GM23338 (cell line): Measurements from ENCODE around the gene SUGCT. TPM values are rescaled to one million over a fixed set of nuclear protein-coding genes. Genes with fewer than 3 reads are reported as not detected.

Source experiments
- ATAC-seq: fragments of 200-7000 bp; cut with Tn5 transposase; 3 replicates; pipeline ENCODE4 v1.9.1; 2020
- DNase-seq: peaks from one replicate; pipeline ENCODE4 v3.0.0-alpha.2; 2015; ENCODE audit warnings: low spot score
- H2AFZ ChIP-seq: fragments of 200-600 bp; sonication (generic); 2 replicates; pipeline ENCODE4 v1.8.0; 2016; ENCODE audit warnings: antibody characterized with exemption, mild to moderate bottlenecking, moderate library complexity
- H3F3A ChIP-seq: fragments of 200-600 bp; sonication (generic); replicated peaks from 2 replicates; pipeline ENCODE4 v1.8.0; 2017; ENCODE audit warnings: antibody characterized with exemption, mixed run types, low read depth
- H3K27ac ChIP-seq: fragments of 200-600 bp; sonication (generic); 2 replicates; pipeline ENCODE4 v1.6.1; 2016; ENCODE audit warnings: low read depth
- H3K27me3 ChIP-seq: fragments of 200-600 bp; sonication (generic); 2 replicates; pipeline ENCODE4 v1.8.0; 2016; ENCODE audit warnings: mild to moderate bottlenecking, mixed run types, moderate library complexity; ENCODE audit not compliant: insufficient read depth
- H3K36me3 ChIP-seq: fragments of 200-600 bp; sonication (generic); 2 replicates; pipeline ENCODE4 v1.8.0; 2016; ENCODE audit warnings: mild to moderate bottlenecking; ENCODE audit not compliant: insufficient read depth
- H3K4me1 ChIP-seq: fragments of 200-600 bp; sonication (generic); 2 replicates; pipeline ENCODE4 v1.8.0; 2016; ENCODE audit warnings: mild to moderate bottlenecking, moderate library complexity; ENCODE audit not compliant: insufficient read depth
- H3K4me2 ChIP-seq: fragments of 200-600 bp; sonication (generic); 2 replicates; pipeline ENCODE4 v1.7.1; 2017; ENCODE audit warnings: mixed run types
- H3K4me3 ChIP-seq: fragments of 200-600 bp; sonication (generic); 2 replicates; pipeline ENCODE4 v1.6.1; 2016; ENCODE audit warnings: mixed run types
- H3K79me2 ChIP-seq: fragments of 200-600 bp; sonication (generic); replicated peaks from 2 replicates; pipeline ENCODE4 v1.8.0; 2017; ENCODE audit warnings: mild to moderate bottlenecking; ENCODE audit not compliant: insufficient read depth
- H3K9me2 ChIP-seq: fragments of 200-600 bp; sonication (generic); 2 replicates; pipeline ENCODE4 v1.8.0; 2017; ENCODE audit not compliant: insufficient read depth
- H4K20me1 ChIP-seq: fragments of 200-600 bp; sonication (generic); replicated peaks from 2 replicates; pipeline ENCODE4 v1.8.0; 2017; ENCODE audit warnings: mild to moderate bottlenecking; ENCODE audit not compliant: insufficient read depth
- H3K27ac Mint-ChIP-seq: 2 replicates; pipeline ENCODE4 v1.8.0; 2020; ENCODE audit warnings: inconsistent platforms, mild to moderate bottlenecking, moderate library complexity, mixed read lengths
- H3K27me3 Mint-ChIP-seq: 3 replicates; pipeline ENCODE4 v1.8.0; 2022; ENCODE audit warnings: low read depth, mild to moderate bottlenecking, moderate library complexity, mixed read lengths, inconsistent platforms; ENCODE audit not compliant: insufficient read depth, poor library complexity
- H3K36me3 Mint-ChIP-seq: 3 replicates; pipeline ENCODE4 v1.8.0; 2021; ENCODE audit warnings: low read depth, mild to moderate bottlenecking, inconsistent platforms, moderate library complexity, mixed read lengths
- H3K4me1 Mint-ChIP-seq: 3 replicates; pipeline ENCODE4 v1.8.0; 2020; ENCODE audit warnings: mild to moderate bottlenecking, inconsistent platforms, mixed read lengths
- H3K4me3 Mint-ChIP-seq: 3 replicates; pipeline ENCODE4 v1.8.0; 2021; ENCODE audit warnings: moderate library complexity, mild to moderate bottlenecking, inconsistent platforms, mixed read lengths
- H3K9me3 Mint-ChIP-seq: 3 replicates; pipeline ENCODE4 v1.8.0; 2020; ENCODE audit warnings: moderate library complexity, mild to moderate bottlenecking, inconsistent platforms, mixed read lengths
- CREB1 ChIP-seq: fragments of 250-450 bp; sonication (Bioruptor Pico); IDR thresholded peaks from 2 replicates; pipeline ENCODE4 v1.5.0; 2020; ENCODE audit warnings: low read depth, mild to moderate bottlenecking, moderate library complexity
- EZH2 ChIP-seq: fragments of 200-600 bp; sonication (generic); IDR thresholded peaks from one replicate; pipeline ENCODE4 v1.8.0; 2017; ENCODE audit warnings: antibody characterized with exemption, mild to moderate bottlenecking, low read depth; ENCODE audit not compliant: unreplicated experiment
- EZH2phosphoT487 ChIP-seq: fragments of 200-600 bp; sonication (generic); IDR thresholded peaks from one replicate; pipeline ENCODE4 v1.8.1; 2018; ENCODE audit warnings: antibody characterized with exemption; ENCODE audit not compliant: unreplicated experiment
- JUNB ChIP-seq: IDR thresholded peaks from one replicate; pipeline ENCODE4 v1.6.1; 2016; ENCODE audit warnings: antibody characterized with exemption; ENCODE audit not compliant: unreplicated experiment
- NANOG ChIP-seq: IDR thresholded peaks from 2 replicates; pipeline ENCODE4 v1.6.1; 2016; ENCODE audit warnings: antibody characterized with exemption, borderline replicate concordance
- POLR2AphosphoS5 ChIP-seq: IDR thresholded peaks from 2 replicates; pipeline ENCODE4 v1.6.1; 2016; ENCODE audit warnings: antibody characterized with exemption, low read depth
- STAT1 ChIP-seq: IDR thresholded peaks from one replicate; pipeline ENCODE4 v1.6.1; 2016; ENCODE audit warnings: antibody characterized with exemption; ENCODE audit not compliant: unreplicated experiment
- ZNF114 ChIP-seq: fragments of 250-450 bp; sonication (Bioruptor Pico); IDR thresholded peaks from 2 replicates; pipeline ENCODE4 v1.5.0; 2020; ENCODE audit warnings: mild to moderate bottlenecking, moderate library complexity
- ZNF331 ChIP-seq: fragments of 250-450 bp; sonication (Bioruptor Pico); IDR thresholded peaks from 2 replicates; pipeline ENCODE4 v1.5.0; 2020; ENCODE audit warnings: low read depth, mild to moderate bottlenecking, moderate library complexity
- polyA plus RNA-seq: library from polyadenylated mRNA; unstranded; fragments of >200 nt; fragmentation: Nextera tagmentation; extraction: Ambion mirVana; gene quantifications from 2 replicates; pipeline ENCODE4 v1.2.1, GENCODE V29; 2016
- total RNA-seq: library from RNA; depleted of rRNA; stranded (reverse); fragments of >200 nt; shearing (Covaris generic); gene quantifications from 2 replicates; pipeline ENCODE4 v1.2.3, GENCODE V29; 2014
- TF ChIP-seq, protein P1 (sequence below): fragments of 250-450 bp; sonication (Bioruptor Pico); IDR thresholded peaks from 2 replicates; pipeline ENCODE4 v1.5.0; 2020; ENCODE audit warnings: mild to moderate bottlenecking, moderate library complexity
- TF ChIP-seq, protein P2 (sequence below), 2 experiments: fragments of 200-600 bp in 1 of 2; sonication (generic) in 1 of 2; conservative IDR thresholded peaks; 2 replicates each; pipeline versions ENCODE4 v1.5.1 to v1.6.1; 2016 to 2017; ENCODE audit warnings: antibody characterized with exemption in 2 of 2, low read depth in 2 of 2, mild to moderate bottlenecking in 2 of 2, moderate library complexity in 1 of 2
- TF ChIP-seq, protein P3 (sequence below): IDR thresholded peaks from 2 replicates; pipeline ENCODE4 v1.6.1; 2016; ENCODE audit warnings: antibody characterized with exemption
- TF ChIP-seq, protein P4 (sequence below): IDR thresholded peaks from one replicate; pipeline ENCODE4 v1.6.1; 2018; ENCODE audit warnings: antibody characterized with exemption; ENCODE audit not compliant: unreplicated experiment

The SUGCT gene
- total and polyA plus RNA-seq, 2 experiments from 2014 or later: 4.2 to 5.6 TPM

DNA sequence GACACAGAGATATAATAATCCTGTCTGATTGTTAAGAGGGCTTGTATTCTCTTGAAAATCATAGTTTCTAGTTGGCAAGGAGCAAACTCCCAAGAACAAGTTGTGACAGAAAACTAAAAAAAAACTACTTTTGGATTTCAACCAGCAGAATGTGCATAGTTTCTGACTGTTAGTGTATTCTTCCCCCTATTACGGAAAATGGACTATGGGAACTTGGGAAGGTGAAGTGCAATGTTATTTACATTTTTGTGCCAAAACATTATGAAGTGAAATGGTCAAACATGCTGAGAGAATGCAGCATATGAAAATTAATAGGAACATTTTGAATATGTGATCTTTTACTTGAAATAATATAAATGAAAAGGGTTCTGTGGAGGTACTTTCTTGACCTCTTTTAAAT is 660.8 kb downstream of the SUGCT start:
- Mint-ChIP-seq H3K4me3 (no peak overlapping the region), H3K36me3 (no peaks in the 10 kb centered on the region), H3K27me3 (peaks cover 2% of the 10 kb centered on the region), H3K27ac (no peak overlapping the region), H3K4me1 (0 out of 3 replicates have a peak, but pooled peaks cover 3% of the 10 kb centered on the region), H3K9me3 (no peaks in the 10 kb centered on the region)
- no peaks in the 10 kb centered on the region for H3K9me2 ChIP-seq
- H3K36me3 ChIP-seq: no peaks in the 10 kb centered on the region
- no peak overlapping the region for H3K4me2 ChIP-seq
- no peak overlapping the region for H3K4me3 ChIP-seq
- H3K4me1 ChIP-seq: peaks cover 8% of the 10 kb centered on the region; the same call in 1 of the 2 replicates
- no peak overlapping the region for H3K27ac ChIP-seq
- DNase-seq: no peak
- no peaks in the 10 kb centered on the region for H3F3A ChIP-seq
- no peaks in the 10 kb centered on the region for H4K20me1 ChIP-seq
- TF ChIP-seq ZNF331 (CRISPR knock-in tag): no peak
- TF ChIP-seq, protein P1, sequence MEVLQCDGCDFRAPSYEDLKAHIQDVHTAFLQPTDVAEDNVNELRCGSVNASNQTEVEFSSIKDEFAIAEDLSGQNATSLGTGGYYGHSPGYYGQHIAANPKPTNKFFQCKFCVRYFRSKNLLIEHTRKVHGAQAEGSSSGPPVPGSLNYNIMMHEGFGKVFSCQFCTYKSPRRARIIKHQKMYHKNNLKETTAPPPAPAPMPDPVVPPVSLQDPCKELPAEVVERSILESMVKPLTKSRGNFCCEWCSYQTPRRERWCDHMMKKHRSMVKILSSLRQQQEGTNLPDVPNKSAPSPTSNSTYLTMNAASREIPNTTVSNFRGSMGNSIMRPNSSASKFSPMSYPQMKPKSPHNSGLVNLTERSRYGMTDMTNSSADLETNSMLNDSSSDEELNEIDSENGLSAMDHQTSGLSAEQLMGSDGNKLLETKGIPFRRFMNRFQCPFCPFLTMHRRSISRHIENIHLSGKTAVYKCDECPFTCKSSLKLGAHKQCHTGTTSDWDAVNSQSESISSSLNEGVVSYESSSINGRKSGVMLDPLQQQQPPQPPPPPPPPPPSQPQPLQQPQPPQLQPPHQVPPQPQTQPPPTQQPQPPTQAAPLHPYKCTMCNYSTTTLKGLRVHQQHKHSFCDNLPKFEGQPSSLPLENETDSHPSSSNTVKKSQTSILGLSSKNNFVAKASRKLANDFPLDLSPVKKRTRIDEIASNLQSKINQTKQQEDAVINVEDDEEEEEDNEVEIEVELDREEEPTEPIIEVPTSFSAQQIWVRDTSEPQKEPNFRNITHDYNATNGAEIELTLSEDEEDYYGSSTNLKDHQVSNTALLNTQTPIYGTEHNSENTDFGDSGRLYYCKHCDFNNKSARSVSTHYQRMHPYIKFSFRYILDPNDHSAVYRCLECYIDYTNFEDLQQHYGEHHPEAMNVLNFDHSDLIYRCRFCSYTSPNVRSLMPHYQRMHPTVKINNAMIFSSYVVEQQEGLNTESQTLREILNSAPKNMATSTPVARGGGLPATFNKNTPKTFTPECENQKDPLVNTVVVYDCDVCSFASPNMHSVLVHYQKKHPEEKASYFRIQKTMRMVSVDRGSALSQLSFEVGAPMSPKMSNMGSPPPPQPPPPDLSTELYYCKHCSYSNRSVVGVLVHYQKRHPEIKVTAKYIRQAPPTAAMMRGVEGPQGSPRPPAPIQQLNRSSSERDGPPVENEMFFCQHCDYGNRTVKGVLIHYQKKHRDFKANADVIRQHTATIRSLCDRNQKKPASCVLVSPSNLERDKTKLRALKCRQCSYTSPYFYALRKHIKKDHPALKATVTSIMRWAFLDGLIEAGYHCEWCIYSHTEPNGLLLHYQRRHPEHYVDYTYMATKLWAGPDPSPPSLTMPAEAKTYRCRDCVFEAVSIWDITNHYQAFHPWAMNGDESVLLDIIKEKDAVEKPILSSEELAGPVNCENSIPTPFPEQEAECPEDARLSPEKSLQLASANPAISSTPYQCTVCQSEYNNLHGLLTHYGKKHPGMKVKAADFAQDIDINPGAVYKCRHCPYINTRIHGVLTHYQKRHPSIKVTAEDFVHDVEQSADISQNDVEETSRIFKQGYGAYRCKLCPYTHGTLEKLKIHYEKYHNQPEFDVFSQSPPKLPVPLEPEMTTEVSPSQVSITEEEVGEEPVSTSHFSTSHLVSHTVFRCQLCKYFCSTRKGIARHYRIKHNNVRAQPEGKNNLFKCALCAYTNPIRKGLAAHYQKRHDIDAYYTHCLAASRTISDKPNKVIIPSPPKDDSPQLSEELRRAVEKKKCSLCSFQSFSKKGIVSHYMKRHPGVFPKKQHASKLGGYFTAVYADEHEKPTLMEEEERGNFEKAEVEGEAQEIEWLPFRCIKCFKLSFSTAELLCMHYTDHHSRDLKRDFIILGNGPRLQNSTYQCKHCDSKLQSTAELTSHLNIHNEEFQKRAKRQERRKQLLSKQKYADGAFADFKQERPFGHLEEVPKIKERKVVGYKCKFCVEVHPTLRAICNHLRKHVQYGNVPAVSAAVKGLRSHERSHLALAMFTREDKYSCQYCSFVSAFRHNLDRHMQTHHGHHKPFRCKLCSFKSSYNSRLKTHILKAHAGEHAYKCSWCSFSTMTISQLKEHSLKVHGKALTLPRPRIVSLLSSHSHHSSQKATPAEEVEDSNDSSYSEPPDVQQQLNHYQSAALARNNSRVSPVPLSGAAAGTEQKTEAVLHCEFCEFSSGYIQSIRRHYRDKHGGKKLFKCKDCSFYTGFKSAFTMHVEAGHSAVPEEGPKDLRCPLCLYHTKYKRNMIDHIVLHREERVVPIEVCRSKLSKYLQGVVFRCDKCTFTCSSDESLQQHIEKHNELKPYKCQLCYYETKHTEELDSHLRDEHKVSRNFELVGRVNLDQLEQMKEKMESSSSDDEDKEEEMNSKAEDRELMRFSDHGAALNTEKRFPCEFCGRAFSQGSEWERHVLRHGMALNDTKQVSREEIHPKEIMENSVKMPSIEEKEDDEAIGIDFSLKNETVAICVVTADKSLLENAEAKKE: no peak
- TF ChIP-seq STAT1: no peak
- no peak for TF ChIP-seq EZH2
- no peak for TF ChIP-seq EZH2phosphoT487
- TF ChIP-seq, protein P2, sequence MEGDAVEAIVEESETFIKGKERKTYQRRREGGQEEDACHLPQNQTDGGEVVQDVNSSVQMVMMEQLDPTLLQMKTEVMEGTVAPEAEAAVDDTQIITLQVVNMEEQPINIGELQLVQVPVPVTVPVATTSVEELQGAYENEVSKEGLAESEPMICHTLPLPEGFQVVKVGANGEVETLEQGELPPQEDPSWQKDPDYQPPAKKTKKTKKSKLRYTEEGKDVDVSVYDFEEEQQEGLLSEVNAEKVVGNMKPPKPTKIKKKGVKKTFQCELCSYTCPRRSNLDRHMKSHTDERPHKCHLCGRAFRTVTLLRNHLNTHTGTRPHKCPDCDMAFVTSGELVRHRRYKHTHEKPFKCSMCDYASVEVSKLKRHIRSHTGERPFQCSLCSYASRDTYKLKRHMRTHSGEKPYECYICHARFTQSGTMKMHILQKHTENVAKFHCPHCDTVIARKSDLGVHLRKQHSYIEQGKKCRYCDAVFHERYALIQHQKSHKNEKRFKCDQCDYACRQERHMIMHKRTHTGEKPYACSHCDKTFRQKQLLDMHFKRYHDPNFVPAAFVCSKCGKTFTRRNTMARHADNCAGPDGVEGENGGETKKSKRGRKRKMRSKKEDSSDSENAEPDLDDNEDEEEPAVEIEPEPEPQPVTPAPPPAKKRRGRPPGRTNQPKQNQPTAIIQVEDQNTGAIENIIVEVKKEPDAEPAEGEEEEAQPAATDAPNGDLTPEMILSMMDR (conservative IDR thresholded peaks at IDR 0.05; ENCODE audit: low read depth in 2 of 2): no peak
- no peak for TF ChIP-seq CREB1 (CRISPR knock-in tag)
- TF ChIP-seq POLR2AphosphoS5: no peak
- TF ChIP-seq NANOG: no peak
- TF ChIP-seq JUNB: no peak
- no peak for TF ChIP-seq ZNF114
- TF ChIP-seq, protein P3, sequence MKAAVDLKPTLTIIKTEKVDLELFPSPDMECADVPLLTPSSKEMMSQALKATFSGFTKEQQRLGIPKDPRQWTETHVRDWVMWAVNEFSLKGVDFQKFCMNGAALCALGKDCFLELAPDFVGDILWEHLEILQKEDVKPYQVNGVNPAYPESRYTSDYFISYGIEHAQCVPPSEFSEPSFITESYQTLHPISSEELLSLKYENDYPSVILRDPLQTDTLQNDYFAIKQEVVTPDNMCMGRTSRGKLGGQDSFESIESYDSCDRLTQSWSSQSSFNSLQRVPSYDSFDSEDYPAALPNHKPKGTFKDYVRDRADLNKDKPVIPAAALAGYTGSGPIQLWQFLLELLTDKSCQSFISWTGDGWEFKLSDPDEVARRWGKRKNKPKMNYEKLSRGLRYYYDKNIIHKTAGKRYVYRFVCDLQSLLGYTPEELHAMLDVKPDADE: no peak
- TF ChIP-seq, protein P4, sequence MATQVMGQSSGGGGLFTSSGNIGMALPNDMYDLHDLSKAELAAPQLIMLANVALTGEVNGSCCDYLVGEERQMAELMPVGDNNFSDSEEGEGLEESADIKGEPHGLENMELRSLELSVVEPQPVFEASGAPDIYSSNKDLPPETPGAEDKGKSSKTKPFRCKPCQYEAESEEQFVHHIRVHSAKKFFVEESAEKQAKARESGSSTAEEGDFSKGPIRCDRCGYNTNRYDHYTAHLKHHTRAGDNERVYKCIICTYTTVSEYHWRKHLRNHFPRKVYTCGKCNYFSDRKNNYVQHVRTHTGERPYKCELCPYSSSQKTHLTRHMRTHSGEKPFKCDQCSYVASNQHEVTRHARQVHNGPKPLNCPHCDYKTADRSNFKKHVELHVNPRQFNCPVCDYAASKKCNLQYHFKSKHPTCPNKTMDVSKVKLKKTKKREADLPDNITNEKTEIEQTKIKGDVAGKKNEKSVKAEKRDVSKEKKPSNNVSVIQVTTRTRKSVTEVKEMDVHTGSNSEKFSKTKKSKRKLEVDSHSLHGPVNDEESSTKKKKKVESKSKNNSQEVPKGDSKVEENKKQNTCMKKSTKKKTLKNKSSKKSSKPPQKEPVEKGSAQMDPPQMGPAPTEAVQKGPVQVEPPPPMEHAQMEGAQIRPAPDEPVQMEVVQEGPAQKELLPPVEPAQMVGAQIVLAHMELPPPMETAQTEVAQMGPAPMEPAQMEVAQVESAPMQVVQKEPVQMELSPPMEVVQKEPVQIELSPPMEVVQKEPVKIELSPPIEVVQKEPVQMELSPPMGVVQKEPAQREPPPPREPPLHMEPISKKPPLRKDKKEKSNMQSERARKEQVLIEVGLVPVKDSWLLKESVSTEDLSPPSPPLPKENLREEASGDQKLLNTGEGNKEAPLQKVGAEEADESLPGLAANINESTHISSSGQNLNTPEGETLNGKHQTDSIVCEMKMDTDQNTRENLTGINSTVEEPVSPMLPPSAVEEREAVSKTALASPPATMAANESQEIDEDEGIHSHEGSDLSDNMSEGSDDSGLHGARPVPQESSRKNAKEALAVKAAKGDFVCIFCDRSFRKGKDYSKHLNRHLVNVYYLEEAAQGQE: no peak
- H3K27me3 ChIP-seq: no peaks in the 10 kb centered on the region
- H2AFZ ChIP-seq: no peak overlapping the region
- ATAC-seq: no peak
- no peaks in the 10 kb centered on the region for H3K79me2 ChIP-seq
